ENCODE results near the gene FBXW9. TPM values are rescaled to one million over a fixed set of nuclear protein-coding genes. Genes with fewer than 3 reads are reported as not detected.

FBXW9 gene
- total and polyA plus RNA-seq, 2 experiments from 2014 or later, result 6.6 to 19.4 TPM

DNA sequence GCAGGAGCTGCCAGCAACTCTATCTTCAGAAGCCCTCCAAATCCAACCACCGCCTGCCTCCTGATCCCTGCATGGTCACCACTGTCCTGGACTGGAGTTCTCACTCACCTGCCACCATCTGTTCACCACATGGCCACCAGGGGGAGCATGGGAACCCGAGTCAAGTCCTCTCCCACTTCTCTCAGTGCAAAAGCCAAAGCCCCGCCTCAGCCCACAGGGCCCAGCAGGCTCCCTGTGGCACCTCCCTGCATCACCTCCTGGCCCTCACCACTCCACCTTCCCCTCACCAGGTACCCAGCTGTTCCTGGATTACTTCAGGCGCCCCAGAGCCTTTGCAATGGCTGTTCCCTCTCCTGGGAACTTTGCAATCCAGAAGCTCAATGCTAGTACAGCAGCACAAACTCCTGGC, 20.0 kb downstream of the FBXW9 start:
- Histone ChIP-seq H4K20me1 (replicated peaks; ENCODE audit: insufficient read depth) (peaks cover 13% of the 10 kb centered on the region), H2AFZ (no peak overlapping the region), H3K27ac (ENCODE audit: low read depth) (no peak overlapping the region), H3K4me3 (no peak overlapping the region), H3K79me2 (replicated peaks; ENCODE audit: insufficient read depth) (peaks cover 9% of the 10 kb centered on the region), H3F3A (replicated peaks; ENCODE audit: low read depth) (peaks cover 35% of the 10 kb centered on the region), H3K9me2 (ENCODE audit: insufficient read depth) (no peaks in the 10 kb centered on the region), H3K36me3 (ENCODE audit: insufficient read depth) (peaks cover 31% of the 10 kb centered on the region; the same call in 1 of the 2 replicates), H3K4me2 (no peak overlapping the region), H3K4me1 (ENCODE audit: insufficient read depth) (no peaks in the 10 kb centered on the region), H3K27me3 (ENCODE audit: insufficient read depth) (no peaks in the 10 kb centered on the region)
- Mint-ChIP-seq H3K4me3 (no peak overlapping the region), H3K4me1 (peaks cover 2% of the 10 kb centered on the region), H3K27ac (peak overlapping the region; percentile 77), H3K27me3 (ENCODE audit: insufficient read depth, low read depth, poor library complexity) (peaks cover 33% of the 10 kb centered on the region), H3K36me3 (ENCODE audit: low read depth) (peaks cover 82% of the 10 kb centered on the region), H3K9me3 (peaks cover 4% of the 10 kb centered on the region; the same call in 2 of the 3 replicates)
- TF ChIP-seq, protein P1, sequence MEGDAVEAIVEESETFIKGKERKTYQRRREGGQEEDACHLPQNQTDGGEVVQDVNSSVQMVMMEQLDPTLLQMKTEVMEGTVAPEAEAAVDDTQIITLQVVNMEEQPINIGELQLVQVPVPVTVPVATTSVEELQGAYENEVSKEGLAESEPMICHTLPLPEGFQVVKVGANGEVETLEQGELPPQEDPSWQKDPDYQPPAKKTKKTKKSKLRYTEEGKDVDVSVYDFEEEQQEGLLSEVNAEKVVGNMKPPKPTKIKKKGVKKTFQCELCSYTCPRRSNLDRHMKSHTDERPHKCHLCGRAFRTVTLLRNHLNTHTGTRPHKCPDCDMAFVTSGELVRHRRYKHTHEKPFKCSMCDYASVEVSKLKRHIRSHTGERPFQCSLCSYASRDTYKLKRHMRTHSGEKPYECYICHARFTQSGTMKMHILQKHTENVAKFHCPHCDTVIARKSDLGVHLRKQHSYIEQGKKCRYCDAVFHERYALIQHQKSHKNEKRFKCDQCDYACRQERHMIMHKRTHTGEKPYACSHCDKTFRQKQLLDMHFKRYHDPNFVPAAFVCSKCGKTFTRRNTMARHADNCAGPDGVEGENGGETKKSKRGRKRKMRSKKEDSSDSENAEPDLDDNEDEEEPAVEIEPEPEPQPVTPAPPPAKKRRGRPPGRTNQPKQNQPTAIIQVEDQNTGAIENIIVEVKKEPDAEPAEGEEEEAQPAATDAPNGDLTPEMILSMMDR (conservative IDR thresholded peaks at IDR 0.05; ENCODE audit: low read depth in 2 of 2), result peak; percentile 84 to 92
- no peak for TF ChIP-seq POLR2AphosphoS5 (IDR thresholded peaks at IDR 0.05; ENCODE audit: low read depth)
- ATAC-seq, result peak; percentile 61
- peak; percentile 96 for DNase-seq (ENCODE audit: low spot score)

DNA sequence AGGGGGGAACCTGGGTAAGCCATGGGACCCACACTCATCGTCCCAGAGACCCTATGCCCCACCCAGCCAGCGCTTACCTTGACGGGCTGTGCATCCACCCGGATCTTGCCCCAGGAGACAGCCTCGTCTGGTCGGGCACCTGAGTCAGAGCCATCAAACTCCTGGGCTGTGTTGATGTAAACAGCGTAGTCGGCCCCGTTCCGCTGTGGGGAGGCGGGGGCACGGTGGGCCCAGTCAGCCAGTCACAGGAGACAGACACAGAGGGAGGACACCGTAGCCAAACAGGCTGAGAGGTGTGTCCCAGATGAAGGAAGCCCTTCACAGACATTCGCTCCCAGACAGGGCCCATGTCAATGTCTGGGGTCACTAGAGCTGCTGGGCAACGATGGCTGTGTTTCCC, 20.5 kb downstream of the FBXW9 start:
- no peak for ATAC-seq
- no peak for TF ChIP-seq CREB1 (CRISPR knock-in tag; IDR thresholded peaks at IDR 0.05; ENCODE audit: low read depth)
- no peak for TF ChIP-seq NANOG (IDR thresholded peaks at IDR 0.05; ENCODE audit: borderline replicate concordance)
- TF ChIP-seq STAT1 (IDR thresholded peaks at IDR 0.05; ENCODE audit: unreplicated experiment), result no peak
- no peak for TF ChIP-seq POLR2AphosphoS5 (IDR thresholded peaks at IDR 0.05; ENCODE audit: low read depth)
- TF ChIP-seq, protein P2, sequence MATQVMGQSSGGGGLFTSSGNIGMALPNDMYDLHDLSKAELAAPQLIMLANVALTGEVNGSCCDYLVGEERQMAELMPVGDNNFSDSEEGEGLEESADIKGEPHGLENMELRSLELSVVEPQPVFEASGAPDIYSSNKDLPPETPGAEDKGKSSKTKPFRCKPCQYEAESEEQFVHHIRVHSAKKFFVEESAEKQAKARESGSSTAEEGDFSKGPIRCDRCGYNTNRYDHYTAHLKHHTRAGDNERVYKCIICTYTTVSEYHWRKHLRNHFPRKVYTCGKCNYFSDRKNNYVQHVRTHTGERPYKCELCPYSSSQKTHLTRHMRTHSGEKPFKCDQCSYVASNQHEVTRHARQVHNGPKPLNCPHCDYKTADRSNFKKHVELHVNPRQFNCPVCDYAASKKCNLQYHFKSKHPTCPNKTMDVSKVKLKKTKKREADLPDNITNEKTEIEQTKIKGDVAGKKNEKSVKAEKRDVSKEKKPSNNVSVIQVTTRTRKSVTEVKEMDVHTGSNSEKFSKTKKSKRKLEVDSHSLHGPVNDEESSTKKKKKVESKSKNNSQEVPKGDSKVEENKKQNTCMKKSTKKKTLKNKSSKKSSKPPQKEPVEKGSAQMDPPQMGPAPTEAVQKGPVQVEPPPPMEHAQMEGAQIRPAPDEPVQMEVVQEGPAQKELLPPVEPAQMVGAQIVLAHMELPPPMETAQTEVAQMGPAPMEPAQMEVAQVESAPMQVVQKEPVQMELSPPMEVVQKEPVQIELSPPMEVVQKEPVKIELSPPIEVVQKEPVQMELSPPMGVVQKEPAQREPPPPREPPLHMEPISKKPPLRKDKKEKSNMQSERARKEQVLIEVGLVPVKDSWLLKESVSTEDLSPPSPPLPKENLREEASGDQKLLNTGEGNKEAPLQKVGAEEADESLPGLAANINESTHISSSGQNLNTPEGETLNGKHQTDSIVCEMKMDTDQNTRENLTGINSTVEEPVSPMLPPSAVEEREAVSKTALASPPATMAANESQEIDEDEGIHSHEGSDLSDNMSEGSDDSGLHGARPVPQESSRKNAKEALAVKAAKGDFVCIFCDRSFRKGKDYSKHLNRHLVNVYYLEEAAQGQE (IDR thresholded peaks at IDR 0.05; ENCODE audit: unreplicated experiment), result no peak
- TF ChIP-seq, protein P3, sequence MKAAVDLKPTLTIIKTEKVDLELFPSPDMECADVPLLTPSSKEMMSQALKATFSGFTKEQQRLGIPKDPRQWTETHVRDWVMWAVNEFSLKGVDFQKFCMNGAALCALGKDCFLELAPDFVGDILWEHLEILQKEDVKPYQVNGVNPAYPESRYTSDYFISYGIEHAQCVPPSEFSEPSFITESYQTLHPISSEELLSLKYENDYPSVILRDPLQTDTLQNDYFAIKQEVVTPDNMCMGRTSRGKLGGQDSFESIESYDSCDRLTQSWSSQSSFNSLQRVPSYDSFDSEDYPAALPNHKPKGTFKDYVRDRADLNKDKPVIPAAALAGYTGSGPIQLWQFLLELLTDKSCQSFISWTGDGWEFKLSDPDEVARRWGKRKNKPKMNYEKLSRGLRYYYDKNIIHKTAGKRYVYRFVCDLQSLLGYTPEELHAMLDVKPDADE (IDR thresholded peaks at IDR 0.05), result no peak
- TF ChIP-seq, protein P4, sequence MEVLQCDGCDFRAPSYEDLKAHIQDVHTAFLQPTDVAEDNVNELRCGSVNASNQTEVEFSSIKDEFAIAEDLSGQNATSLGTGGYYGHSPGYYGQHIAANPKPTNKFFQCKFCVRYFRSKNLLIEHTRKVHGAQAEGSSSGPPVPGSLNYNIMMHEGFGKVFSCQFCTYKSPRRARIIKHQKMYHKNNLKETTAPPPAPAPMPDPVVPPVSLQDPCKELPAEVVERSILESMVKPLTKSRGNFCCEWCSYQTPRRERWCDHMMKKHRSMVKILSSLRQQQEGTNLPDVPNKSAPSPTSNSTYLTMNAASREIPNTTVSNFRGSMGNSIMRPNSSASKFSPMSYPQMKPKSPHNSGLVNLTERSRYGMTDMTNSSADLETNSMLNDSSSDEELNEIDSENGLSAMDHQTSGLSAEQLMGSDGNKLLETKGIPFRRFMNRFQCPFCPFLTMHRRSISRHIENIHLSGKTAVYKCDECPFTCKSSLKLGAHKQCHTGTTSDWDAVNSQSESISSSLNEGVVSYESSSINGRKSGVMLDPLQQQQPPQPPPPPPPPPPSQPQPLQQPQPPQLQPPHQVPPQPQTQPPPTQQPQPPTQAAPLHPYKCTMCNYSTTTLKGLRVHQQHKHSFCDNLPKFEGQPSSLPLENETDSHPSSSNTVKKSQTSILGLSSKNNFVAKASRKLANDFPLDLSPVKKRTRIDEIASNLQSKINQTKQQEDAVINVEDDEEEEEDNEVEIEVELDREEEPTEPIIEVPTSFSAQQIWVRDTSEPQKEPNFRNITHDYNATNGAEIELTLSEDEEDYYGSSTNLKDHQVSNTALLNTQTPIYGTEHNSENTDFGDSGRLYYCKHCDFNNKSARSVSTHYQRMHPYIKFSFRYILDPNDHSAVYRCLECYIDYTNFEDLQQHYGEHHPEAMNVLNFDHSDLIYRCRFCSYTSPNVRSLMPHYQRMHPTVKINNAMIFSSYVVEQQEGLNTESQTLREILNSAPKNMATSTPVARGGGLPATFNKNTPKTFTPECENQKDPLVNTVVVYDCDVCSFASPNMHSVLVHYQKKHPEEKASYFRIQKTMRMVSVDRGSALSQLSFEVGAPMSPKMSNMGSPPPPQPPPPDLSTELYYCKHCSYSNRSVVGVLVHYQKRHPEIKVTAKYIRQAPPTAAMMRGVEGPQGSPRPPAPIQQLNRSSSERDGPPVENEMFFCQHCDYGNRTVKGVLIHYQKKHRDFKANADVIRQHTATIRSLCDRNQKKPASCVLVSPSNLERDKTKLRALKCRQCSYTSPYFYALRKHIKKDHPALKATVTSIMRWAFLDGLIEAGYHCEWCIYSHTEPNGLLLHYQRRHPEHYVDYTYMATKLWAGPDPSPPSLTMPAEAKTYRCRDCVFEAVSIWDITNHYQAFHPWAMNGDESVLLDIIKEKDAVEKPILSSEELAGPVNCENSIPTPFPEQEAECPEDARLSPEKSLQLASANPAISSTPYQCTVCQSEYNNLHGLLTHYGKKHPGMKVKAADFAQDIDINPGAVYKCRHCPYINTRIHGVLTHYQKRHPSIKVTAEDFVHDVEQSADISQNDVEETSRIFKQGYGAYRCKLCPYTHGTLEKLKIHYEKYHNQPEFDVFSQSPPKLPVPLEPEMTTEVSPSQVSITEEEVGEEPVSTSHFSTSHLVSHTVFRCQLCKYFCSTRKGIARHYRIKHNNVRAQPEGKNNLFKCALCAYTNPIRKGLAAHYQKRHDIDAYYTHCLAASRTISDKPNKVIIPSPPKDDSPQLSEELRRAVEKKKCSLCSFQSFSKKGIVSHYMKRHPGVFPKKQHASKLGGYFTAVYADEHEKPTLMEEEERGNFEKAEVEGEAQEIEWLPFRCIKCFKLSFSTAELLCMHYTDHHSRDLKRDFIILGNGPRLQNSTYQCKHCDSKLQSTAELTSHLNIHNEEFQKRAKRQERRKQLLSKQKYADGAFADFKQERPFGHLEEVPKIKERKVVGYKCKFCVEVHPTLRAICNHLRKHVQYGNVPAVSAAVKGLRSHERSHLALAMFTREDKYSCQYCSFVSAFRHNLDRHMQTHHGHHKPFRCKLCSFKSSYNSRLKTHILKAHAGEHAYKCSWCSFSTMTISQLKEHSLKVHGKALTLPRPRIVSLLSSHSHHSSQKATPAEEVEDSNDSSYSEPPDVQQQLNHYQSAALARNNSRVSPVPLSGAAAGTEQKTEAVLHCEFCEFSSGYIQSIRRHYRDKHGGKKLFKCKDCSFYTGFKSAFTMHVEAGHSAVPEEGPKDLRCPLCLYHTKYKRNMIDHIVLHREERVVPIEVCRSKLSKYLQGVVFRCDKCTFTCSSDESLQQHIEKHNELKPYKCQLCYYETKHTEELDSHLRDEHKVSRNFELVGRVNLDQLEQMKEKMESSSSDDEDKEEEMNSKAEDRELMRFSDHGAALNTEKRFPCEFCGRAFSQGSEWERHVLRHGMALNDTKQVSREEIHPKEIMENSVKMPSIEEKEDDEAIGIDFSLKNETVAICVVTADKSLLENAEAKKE (CRISPR knock-in tag; IDR thresholded peaks at IDR 0.05), result no peak
- TF ChIP-seq EZH2 (IDR thresholded peaks at IDR 0.05; ENCODE audit: low read depth, unreplicated experiment), result no peak

More for the DNA sequence above, 20.5 kb downstream of the FBXW9 start:
- peaks cover 12% of the 10 kb centered on the region for H3K79me2 ChIP-seq (replicated peaks; ENCODE audit: insufficient read depth)
- no peak overlapping the region for H3K4me2 ChIP-seq
- Mint-ChIP-seq H3K36me3 (ENCODE audit: low read depth) (peaks cover 79% of the 10 kb centered on the region), H3K9me3 (peaks cover 1% of the 10 kb centered on the region; the same call in 2 of the 3 replicates), H3K4me3 (no peak overlapping the region), H3K4me1 (peaks cover 1% of the 10 kb centered on the region), H3K27me3 (ENCODE audit: insufficient read depth, low read depth, poor library complexity) (peaks cover 30% of the 10 kb centered on the region), H3K27ac (peak overlapping the region; percentile 77; the same call in 1 of the 2 replicates)
- H3K27me3 ChIP-seq (ENCODE audit: insufficient read depth), result no peaks in the 10 kb centered on the region
- no peak overlapping the region for H2AFZ ChIP-seq
- H4K20me1 ChIP-seq (replicated peaks; ENCODE audit: insufficient read depth), result peaks cover 13% of the 10 kb centered on the region
- peaks cover 31% of the 10 kb centered on the region; the same call in 1 of the 2 replicates for H3K36me3 ChIP-seq (ENCODE audit: insufficient read depth)
- no peak overlapping the region for H3K4me3 ChIP-seq
- DNase-seq (ENCODE audit: low spot score), result no peak
- no peaks in the 10 kb centered on the region for H3K9me2 ChIP-seq (ENCODE audit: insufficient read depth)
- no peaks in the 10 kb centered on the region for H3K4me1 ChIP-seq (ENCODE audit: insufficient read depth)
- no peak overlapping the region for H3K27ac ChIP-seq (ENCODE audit: low read depth)
- peaks cover 35% of the 10 kb centered on the region for H3F3A ChIP-seq (replicated peaks; ENCODE audit: low read depth)
